ENCODE data around the gene EXOC6.

EXOC6 gene

GRCh38 chr10:92993699-92994272 lies 145.5 kb downstream of the EXOC6 start (continued):
- TF ChIP-seq ZNF610 (tag by site-specific recombination; IDR thresholded peaks at IDR 0.05; ENCODE audit: borderline replicate concordance) (no peak), ZFP41 (tag by site-specific recombination; IDR thresholded peaks at IDR 0.05; ENCODE audit: borderline replicate concordance) (no peak), KLF16 (tag by site-specific recombination; IDR thresholded peaks at IDR 0.05) (no peak), ZFP37 (tag by site-specific recombination; IDR thresholded peaks at IDR 0.05) (no peak), ZNF76 (tag by site-specific recombination; IDR thresholded peaks at IDR 0.05; ENCODE audit: borderline replicate concordance, low read depth) (peak; percentile 24; the same call in 1 of the 2 replicates), ZNF791 (tag by site-specific recombination; IDR thresholded peaks at IDR 0.05) (no peak), HOXD13 (CRISPR knock-in tag; IDR thresholded peaks at IDR 0.05; ENCODE audit: borderline replicate concordance) (no peak), GLIS2 (tag by site-specific recombination; IDR thresholded peaks at IDR 0.05) (no peak), ZNF239 (tag by site-specific recombination; IDR thresholded peaks at IDR 0.05) (no peak), ZSCAN16 (tag by site-specific recombination; IDR thresholded peaks at IDR 0.05) (no peak), ZBTB20 (tag by site-specific recombination; IDR thresholded peaks at IDR 0.05) (no peak), ZBTB17 (tag by site-specific recombination; IDR thresholded peaks at IDR 0.05) (peak; percentile 74), ZNF530 (tag by site-specific recombination; IDR thresholded peaks at IDR 0.05; ENCODE audit: low read depth) (no peak)
- TF ChIP-seq, protein P1, sequence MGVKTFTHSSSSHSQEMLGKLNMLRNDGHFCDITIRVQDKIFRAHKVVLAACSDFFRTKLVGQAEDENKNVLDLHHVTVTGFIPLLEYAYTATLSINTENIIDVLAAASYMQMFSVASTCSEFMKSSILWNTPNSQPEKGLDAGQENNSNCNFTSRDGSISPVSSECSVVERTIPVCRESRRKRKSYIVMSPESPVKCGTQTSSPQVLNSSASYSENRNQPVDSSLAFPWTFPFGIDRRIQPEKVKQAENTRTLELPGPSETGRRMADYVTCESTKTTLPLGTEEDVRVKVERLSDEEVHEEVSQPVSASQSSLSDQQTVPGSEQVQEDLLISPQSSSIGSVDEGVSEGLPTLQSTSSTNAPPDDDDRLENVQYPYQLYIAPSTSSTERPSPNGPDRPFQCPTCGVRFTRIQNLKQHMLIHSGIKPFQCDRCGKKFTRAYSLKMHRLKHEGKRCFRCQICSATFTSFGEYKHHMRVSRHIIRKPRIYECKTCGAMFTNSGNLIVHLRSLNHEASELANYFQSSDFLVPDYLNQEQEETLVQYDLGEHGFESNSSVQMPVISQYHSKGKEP (tag by site-specific recombination; IDR thresholded peaks at IDR 0.05), result no peak

- ChIA-PET CTCF (interaction anchor here (0.6 to 2.8 kb wide), 3 partner anchors 8 to 30 kb away, joined by 4 to 17 read pairs (median 5); no protein-coding TSS in a partner anchor), POLR2A (no interaction called here)
- Histone ChIP-seq H3K9me3 (ENCODE audit: control insufficient read depth, insufficient read depth, low read depth, low read length) (no peaks in the 10 kb centered on the region), H3K36me3 (ENCODE audit: control insufficient read depth in 2 of 2, insufficient read depth in 1 of 2, low read length in 2 of 2) (no peaks in the 10 kb centered on the region; a peak in 1 of 3 replicates), H3K4me1 (ENCODE audit: control insufficient read depth, insufficient read depth, low read length) (peaks cover 3% of the 10 kb centered on the region; the same call in 1 of the 2 replicates), H3K27ac (ENCODE audit: extremely low read depth, low read depth, low read length) (no peak overlapping the region), H3K4me3 (ENCODE audit: low read depth, low read length) (no peak overlapping the region)
- TF ChIP-seq ZNF174 (tag by site-specific recombination; IDR thresholded peaks at IDR 0.05), result no peak
- TF ChIP-seq ZNF169 (tag by site-specific recombination; IDR thresholded peaks at IDR 0.05), result no peak
- no peak for TF ChIP-seq ZNF629 (tag by site-specific recombination; IDR thresholded peaks at IDR 0.05)
- no peak for TF ChIP-seq ZNF639 (tag by site-specific recombination; IDR thresholded peaks at IDR 0.05)
- TF ChIP-seq ZNF610 (tag by site-specific recombination; IDR thresholded peaks at IDR 0.05; ENCODE audit: borderline replicate concordance), result no peak
- no peak for TF ChIP-seq ZNF19 (tag by site-specific recombination; IDR thresholded peaks at IDR 0.05; ENCODE audit: low read depth)
- TF ChIP-seq ZNF837 (tag by site-specific recombination; IDR thresholded peaks at IDR 0.05), result no peak
- no peak for TF ChIP-seq ZNF785 (tag by site-specific recombination; IDR thresholded peaks at IDR 0.05)
- TF ChIP-seq KLF17 (tag by site-specific recombination; IDR thresholded peaks at IDR 0.05), result no peak
- TF ChIP-seq ZNF311 (tag by site-specific recombination; IDR thresholded peaks at IDR 0.05; ENCODE audit: borderline replicate concordance), result no peak
- TF ChIP-seq, protein P2, sequence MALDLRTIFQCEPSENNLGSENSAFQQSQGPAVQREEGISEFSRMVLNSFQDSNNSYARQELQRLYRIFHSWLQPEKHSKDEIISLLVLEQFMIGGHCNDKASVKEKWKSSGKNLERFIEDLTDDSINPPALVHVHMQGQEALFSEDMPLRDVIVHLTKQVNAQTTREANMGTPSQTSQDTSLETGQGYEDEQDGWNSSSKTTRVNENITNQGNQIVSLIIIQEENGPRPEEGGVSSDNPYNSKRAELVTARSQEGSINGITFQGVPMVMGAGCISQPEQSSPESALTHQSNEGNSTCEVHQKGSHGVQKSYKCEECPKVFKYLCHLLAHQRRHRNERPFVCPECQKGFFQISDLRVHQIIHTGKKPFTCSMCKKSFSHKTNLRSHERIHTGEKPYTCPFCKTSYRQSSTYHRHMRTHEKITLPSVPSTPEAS (tag by site-specific recombination; IDR thresholded peaks at IDR 0.05), result no peak
Observed at GRCh38 chr10:92995509-92995908, 147.2 kb downstream of the EXOC6 start.

Data from HEK293 (cell line).